Measurements from ENCODE around the gene IL17REL.

IL17REL gene

DNA sequence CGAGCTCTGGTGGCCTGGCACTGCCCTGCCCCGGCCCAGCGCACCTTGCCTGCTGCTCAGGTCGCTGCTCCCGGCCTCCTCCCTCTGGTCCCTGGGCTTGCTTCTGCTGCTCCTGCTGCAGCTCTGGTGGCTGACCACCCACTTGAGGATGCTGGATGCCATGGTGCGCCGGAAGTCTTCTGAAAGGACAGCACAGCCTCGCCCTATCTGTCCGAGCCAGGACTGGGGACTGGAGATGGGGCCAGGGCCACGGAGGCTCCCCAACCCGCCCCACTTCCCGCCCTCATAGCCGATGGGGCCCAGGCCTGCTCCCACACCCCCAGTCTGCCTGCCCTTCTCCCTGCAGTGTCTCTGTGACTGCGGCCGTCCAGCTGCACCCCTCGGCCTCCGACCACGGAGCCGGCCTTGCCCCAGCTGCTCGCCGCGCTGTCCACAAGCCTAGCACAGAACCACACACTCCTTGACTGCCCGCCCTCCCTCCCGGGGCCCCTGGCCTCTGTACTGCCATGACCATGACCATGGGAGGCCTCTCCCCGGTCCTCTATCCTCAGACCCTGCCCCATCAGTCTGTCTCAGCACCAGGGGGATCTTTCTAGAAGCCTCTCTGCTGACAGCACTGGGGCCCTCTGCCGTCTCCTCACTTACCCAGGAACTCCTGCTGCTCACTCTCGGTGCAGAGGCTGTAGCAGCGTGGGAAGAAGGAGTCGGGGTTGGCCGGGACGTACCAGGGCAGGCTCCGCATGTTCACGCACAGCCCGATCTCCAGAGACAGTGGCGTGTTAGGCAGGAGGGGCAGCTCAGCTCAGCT is 32.9 kb upstream of the IL17REL start:
- DNase-seq = no peak

DNA sequence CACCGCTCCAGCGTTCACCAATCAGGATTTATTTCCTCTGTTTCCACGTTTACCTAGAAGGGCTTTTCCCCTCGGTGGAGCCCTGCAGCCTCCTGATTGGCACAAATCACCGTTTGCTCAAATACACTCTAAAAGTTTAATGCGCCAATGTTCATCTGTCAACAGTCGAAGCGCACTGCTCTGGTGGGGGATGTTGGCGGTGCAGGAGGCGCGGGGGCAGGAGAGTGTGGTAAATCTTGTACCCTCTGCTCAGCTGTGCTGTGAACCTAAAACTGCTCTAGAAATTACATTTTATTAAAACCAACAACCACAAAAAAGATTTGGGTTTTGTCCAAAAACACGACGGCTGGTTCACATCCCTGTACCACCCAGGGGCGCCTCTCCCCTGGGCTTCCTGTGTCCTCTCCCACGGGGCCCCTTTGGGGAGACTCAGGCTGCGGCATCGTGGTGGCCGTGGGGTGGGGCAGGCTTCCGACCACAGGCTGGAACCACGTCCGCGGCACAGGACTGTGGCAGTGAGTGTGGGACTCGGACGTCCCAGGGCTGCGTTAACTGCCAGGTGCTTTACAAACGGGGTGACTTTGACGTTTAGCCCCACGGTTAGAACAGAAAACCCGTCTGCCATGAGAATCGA is 32.0 kb upstream of the IL17REL start:
- DNase-seq = no peak

DNA sequence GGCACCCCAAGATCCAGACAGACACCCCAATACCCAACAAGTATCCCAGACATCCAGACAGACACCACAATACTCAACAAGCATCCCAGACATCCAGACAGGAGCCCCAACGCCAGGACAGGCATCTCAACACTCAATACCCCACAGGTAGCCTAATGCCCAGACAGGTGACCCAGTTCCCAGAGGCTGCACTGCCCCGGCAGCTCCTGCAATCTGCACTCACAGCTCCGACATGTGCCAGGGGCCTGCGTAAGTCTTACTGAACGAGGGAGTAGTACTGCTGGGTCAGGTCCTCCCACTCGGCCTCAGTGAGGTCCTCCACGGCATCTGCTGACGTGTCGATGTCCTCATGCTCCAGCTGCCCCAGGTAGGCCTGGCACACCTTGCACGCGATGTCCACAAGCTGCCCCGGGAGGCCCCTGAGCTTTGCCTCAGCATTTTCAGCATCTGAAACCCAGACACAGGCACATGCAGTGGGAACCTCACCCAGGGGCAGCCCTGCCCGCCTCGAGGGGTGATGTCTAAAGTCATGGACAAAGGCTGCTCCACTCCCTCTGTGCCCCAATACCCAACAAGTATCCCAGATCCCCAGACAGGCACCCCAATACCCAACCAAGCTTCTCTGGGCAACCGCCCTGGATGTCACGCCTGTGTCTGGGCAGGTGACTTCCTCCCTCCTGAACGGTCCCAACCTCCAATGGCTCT is 28.9 kb upstream of the IL17REL start:
- DNase-seq = no peak

DNA sequence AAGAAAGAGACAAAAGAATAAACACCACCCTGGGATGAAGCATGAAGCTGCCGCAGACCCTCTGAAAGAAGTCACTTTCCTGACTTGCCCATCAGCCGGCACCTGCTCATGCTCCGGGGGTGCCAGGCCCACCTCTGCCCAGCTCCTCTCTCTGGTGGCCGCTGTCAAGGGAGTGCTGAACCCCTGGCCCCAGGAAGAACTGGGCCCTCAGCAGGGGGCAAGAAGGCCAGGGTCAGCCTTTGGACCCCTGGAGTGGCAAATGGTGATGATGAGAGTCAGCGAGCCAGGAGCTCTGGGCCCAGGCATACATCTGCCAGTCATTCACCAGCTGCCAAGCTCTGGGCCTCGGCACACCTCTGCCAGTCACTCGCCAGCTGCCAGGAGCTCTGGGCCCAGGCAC is 28.2 kb upstream of the IL17REL start:
- DNase-seq = no peak

DNA sequence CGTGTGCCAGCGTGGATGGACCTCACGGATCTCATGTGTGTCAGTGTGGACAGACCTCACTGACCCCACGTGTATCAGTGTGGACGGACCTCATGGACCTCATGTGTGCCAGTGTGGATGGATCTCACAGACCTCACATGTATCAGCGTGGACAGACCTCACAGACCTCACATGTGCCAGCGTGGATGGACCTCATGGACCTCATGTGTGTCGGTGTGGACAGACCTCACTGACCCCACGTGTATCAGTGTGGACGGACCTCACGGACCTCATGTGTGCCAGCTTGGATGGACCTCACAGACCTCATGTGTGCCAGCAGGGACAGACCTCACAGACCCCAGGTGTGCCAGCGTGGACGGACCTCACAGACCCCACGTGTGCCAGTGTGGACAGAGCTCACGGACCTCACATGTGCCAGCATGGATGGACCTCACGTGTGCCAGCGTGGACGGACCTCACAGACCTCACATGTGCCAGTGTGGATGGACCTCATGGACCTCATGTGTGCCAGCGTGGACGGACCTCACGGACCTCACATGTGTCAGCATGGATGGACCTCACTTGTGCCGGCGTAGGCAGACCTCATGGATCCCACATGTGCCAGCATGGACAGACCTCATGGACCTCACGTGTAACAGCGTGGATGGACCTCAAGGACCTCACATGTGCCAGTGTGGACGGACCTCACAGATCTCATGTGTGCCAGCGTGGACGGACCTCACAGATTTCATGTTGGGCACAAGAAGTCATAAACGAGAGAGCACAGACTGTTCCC is 27.3 kb upstream of the IL17REL start:
- DNase-seq = no peak

GRCh38 chr22:50035976-50036724 is 23.6 kb upstream of the IL17REL start:
- DNase-seq = no peak

DNA sequence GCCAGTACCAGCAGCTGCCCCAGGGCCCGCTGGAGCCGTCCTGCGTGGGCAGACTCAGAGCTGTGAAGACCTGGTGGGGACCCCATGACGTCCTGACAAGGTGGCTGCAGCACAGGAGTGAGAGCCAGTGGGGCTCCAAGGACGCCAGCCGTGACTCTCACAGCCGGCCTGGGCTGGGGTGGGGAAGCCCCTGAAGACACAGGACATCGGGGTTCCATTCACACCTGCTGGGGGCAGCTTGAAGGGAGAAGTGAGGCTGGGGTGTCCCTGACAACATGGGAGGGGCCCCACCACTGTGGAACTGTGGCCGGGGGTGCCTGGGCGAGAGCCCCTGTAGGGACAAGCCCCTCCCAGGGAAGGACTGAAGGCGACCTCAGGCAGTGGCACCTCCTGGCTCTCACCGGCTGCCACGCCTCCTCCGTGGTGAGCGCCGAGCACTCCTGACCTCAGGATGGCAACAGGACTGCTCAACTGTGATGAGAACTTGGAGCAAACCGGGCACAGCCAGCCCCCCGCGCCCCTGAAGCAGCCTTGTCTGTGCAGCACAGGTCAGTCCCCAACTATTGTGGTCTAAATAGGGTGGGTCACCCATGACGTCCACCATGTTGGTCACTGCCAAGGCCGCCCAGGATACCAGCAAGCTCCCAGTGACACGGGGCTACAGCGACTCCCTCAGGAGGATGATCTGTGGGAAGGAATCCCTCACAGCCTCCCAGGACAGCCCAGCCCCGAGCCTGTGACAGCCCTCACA is 22.7 kb upstream of the IL17REL start:
- DNase-seq = no peak

DNA sequence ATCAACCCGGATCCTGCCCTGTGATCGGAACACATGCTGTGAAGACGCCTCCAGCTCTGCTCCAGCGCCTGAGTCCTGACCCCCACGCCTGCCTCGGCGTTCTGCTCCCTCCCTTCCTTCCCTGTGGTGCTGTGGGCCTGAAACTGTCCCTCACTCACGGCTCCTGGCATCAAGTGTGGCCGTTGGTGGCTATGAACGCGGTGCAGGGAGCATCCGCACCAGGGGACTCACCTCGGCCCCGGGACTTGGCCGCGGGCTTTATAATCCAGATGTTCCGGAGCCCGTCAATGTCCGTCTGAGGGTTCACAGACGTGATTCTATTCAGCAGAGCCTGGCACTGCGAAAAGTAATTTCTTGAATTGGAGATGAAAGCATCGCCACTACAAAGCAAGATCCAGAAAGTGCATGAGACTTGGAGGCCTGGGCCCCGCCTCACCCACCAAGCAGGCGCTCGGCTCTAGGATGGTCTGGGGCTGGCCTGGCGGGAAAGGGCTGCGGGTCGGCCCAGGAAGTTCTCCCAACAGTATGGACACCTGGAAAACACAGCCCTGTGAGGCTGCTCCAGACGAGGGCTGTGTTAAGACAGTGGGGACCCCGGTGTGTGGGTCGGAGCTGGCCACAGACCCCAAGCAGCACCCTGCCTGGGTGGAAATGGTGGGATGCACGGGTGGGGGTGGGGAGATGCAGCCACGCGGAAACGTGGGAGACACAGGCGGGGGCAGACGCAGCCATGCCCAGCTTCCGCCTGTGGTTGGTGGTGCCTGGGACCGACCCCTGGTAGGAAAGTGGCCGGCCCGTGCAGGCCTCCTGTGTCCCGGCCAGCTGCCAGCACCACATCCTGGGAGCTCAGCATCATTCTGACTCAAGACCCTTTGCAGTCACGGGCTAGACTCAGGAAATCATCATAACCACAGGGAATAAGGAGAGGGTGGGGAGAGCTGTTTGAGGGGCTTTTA is 21.8 kb upstream of the IL17REL start:
- peak; percentile 55 to 60 for DNase-seq

DNA sequence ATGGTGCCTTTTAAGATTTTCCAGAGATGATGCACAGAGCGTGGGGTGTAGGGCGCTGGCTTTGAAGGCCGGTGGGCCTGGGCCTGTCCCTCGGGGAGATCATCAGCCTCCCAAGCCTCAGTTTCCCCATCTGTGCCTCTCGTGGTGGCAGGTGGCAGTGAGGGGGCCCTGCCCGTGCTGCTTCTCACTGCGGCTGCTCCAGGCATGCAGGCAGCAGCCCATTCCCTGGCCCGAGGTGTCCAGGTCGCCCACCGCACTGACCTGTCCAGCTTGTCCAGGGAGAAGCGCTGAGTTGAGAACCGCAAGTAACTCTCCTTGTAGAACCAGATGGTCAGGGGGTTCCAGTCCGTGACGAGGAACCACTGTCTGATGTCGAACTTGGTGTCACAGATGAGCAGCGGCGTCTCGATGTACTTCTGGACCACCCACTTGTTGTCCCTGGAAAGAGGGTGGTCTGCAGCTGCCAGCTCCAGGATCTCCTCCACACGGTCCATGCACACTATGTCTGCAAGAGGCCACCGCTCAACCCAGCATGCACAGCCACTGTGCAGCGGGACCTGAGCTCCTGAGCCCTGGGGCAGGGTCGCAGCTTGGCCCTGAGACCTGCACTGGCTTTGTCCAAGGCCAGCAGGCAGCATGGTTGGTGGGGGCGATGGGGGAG is 20.5 kb upstream of the IL17REL start:
- no peak for DNase-seq

GRCh38 chr22:50032109-50032871 is 19.7 kb upstream of the IL17REL start:
- DNase-seq = no peak

DNA sequence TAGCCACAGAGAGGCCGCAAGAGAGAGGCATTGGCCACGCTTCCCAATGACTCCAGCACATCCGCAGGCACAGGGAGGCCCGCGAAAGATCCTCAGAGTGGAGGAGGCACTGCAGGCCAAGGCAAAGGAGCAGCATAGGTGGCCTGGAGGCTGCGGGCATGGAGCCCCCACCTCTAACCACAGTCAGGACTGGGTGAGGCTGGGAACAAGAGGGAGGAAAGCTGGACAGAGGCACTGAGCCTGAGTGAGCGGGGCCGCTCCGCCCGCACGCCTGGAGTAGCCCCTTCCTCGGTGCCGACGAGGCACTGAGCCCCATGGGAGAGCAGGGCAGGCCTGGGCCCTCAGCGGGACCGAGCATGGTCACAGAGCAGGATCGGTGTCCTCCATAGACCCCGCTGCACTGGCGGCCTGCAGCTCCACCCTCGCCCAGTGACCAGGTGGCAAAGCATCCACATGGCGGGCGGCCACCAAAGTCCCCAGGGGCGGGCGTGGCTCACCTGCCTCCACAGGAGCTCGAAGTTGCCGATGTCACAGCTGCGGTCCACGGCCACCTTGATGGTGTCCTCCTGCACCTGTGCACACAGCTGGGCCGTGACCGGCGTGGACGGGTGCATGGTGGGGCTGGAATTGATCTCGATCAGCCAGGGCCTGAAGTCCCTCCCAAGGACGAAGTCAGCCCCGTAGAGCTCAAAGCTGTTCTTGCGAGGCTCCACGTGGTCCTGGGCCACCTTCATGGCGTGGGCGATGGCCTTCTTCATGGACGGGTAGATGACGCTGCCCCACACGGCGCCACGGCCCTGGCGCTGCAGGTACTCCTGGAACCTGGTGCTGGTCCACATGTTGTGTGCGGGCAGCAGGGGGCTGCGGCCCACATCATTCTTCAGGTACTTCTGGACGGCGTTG is 18.9 kb upstream of the IL17REL start:
- DNase-seq = no peak

DNA sequence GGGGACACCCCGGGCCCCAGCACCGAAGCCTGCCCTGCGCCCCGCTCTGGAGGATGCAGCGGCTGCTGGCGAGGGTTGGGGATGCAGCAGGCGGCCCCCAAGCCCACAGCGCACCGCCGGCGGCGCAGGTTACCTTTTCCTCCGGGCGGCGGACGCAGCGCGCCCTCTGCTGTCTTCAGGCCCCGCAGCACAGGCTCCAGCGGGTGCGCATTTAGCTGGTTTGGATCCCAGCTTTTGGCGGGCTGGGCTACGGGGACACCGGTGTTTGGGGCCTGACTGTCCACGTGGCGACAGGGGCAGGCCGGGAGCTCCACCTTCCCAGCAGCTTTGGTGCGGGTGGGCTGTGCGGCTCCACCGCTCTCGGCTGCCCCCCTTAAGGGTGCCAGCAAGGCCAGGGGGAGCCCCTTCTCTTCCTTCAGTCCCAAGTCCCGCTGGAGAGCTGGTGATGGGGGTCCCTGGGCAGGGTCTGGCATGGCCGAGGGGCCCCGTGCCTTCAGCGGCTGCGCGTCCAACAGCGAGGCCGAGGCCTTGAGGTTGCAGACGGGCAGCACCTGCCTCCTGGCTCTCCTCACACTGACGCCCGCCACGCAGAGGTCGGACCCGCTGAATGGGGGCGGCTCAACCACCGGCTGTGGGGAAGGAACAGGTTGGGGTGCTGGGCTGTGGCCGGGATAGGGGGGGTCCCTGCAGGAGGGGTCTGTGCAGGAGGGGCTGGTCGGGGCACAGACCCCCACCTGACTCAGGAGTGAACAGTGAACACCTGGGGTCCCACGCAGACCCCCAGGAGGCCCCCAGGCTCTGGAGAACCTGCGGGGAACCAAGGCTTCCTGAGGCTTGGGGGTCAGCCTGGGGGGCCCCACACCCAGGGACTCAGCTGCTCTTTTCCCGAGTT is 18.0 kb upstream of the IL17REL start:
- peak; percentile 57 to 61 for DNase-seq

- DNase-seq = no peak
Observed at GRCh38 chr22:50027639-50028537, 15.3 kb upstream of the IL17REL start.

GRCh38 chr22:50025993-50026392 is 13.4 kb upstream of the IL17REL start:
- DNase-seq = no peak

DNA sequence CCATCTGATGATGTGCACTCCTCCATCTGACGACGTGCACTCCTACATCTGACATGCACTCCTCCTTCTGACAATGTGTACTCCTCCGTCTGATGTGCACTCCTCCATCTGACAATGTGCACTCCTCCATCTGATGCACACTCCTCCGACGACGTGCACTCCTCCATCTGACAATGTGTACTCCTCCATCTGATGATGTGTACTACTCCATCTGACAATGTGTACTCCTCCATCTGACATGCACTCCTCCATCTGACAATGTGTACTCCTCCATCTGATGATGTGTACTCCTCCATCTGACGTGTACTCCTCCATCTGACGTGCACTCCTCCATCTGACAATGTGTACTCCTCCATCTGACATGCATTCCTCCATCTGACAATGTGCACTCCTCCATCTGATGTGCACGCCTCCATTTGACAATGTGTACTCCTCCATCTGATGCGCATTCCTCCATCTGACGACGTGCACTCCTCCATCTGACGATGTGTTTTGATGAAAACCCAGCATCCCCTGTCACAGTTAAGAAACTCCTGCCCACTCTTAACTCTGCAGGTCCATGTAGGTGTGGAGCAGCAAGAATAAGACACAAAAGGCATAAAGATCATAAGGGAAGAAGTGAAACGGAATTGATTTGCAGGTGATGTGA is 9.7 kb upstream of the IL17REL start:
- no peak for DNase-seq

Data from Kasumi-1 (cell line).